Activated T-helper 17 cell treated with anti-CD3 and anti-CD28 coated beads, Interleukin-2, amount 50 U/mL, for 72 hours (primary cell): Measurements from ENCODE around the gene ATAT1. TPM values are rescaled to one million over a fixed set of nuclear protein-coding genes. Genes with fewer than 3 reads are reported as not detected.

Experiments
- ATAC-seq: fragments of 150-1000 bp; cut with Tn5 transposase; replicated peaks from 2 replicates; pipeline ENCODE4 v1.10.0; 2021; ENCODE audit warnings: mild to moderate bottlenecking, moderate library complexity
- H3K27ac Mint-ChIP-seq: one replicate; pipeline ENCODE4 v1.8.0; 2022; ENCODE audit warnings: mixed read lengths
- H3K27me3 Mint-ChIP-seq: one replicate; pipeline ENCODE4 v1.8.0; 2022; ENCODE audit warnings: mixed read lengths
- H3K36me3 Mint-ChIP-seq: one replicate; pipeline ENCODE4 v1.8.0; 2022; ENCODE audit warnings: low read depth, mild to moderate bottlenecking, mixed read lengths
- H3K4me1 Mint-ChIP-seq: one replicate; pipeline ENCODE4 v1.8.0; 2022; ENCODE audit warnings: mixed read lengths
- H3K4me3 Mint-ChIP-seq: one replicate; pipeline ENCODE4 v1.8.0; 2022; ENCODE audit warnings: mild to moderate bottlenecking, mixed read lengths
- H3K9me3 Mint-ChIP-seq: one replicate; pipeline ENCODE4 v1.8.0; 2022; ENCODE audit warnings: mixed read lengths
- total RNA-seq, 2 donors: library from RNA; stranded (reverse); gene quantifications; one replicate each; pipeline ENCODE4 v1.2.3, GENCODE V29; 2022

The ATAT1 gene
- total RNA-seq, 2 donors from 2014 or later, result 12.3 to 20.9 TPM

GRCh38 chr6:30603961-30604360 lies 22.7 kb upstream of the ATAT1 start:
- Mint-ChIP-seq H3K27me3 (no peaks in the 10 kb centered on the region), H3K36me3 (peaks cover 96% of the 10 kb centered on the region), H3K9me3 (no peaks in the 10 kb centered on the region), H3K27ac (peak overlapping the region; percentile 51), H3K4me1 (peaks cover 33% of the 10 kb centered on the region), H3K4me3 (no peak overlapping the region)
- ATAC-seq, result no peak

GRCh38 chr6:30610065-30610464 lies 16.6 kb upstream of the ATAT1 start:
- Mint-ChIP-seq H3K4me3 (no peak overlapping the region), H3K36me3 (peaks cover 100% of the 10 kb centered on the region), H3K27ac (peak overlapping the region; percentile 58), H3K9me3 (no peaks in the 10 kb centered on the region), H3K4me1 (peaks cover 62% of the 10 kb centered on the region), H3K27me3 (no peaks in the 10 kb centered on the region)
- ATAC-seq, result no peak

GRCh38 chr6:30611150-30611855 lies 15.4 kb upstream of the ATAT1 start:
- ATAC-seq, result no peak
- Mint-ChIP-seq H3K9me3 (no peaks in the 10 kb centered on the region), H3K4me3 (peak overlapping the region; percentile 94)

GRCh38 chr6:30611856-30612194 lies 14.8 kb upstream of the ATAT1 start:
- H3K9me3 Mint-ChIP-seq, result no peaks in the 10 kb centered on the region
- no peaks in the 10 kb centered on the region for H3K27me3 Mint-ChIP-seq
- H3K27ac Mint-ChIP-seq, result peak overlapping the region; percentile 69
- peaks cover 54% of the 10 kb centered on the region for H3K4me1 Mint-ChIP-seq
- no peak for ATAC-seq
- H3K4me3 Mint-ChIP-seq, result peak overlapping the region; percentile 94
- H3K36me3 Mint-ChIP-seq, result peaks cover 100% of the 10 kb centered on the region

More at GRCh38 chr6:30611150-30611855, 15.4 kb upstream of the ATAT1 start:
- Mint-ChIP-seq H3K36me3 (peaks cover 100% of the 10 kb centered on the region), H3K27ac (peak overlapping the region; percentile 69), H3K4me1 (peaks cover 58% of the 10 kb centered on the region), H3K27me3 (no peaks in the 10 kb centered on the region)

- H3K9me3 Mint-ChIP-seq, result no peaks in the 10 kb centered on the region
- no peaks in the 10 kb centered on the region for H3K27me3 Mint-ChIP-seq
- H3K36me3 Mint-ChIP-seq, result peaks cover 100% of the 10 kb centered on the region
- peak overlapping the region; percentile 94 for H3K4me3 Mint-ChIP-seq
- H3K27ac Mint-ChIP-seq, result peak overlapping the region; percentile 69
- peaks cover 54% of the 10 kb centered on the region for H3K4me1 Mint-ChIP-seq
- ATAC-seq, result no peak
These were observed 14.5 kb upstream of the ATAT1 start for GRCh38 chr6:30612213-30612612.

GRCh38 chr6:30612687-30613248 lies 13.9 kb upstream of the ATAT1 start:
- Mint-ChIP-seq H3K9me3 (no peaks in the 10 kb centered on the region), H3K27ac (peak overlapping the region; percentile 100), H3K4me3 (peak overlapping the region; percentile 94), H3K4me1 (peaks cover 49% of the 10 kb centered on the region), H3K27me3 (no peaks in the 10 kb centered on the region), H3K36me3 (peaks cover 100% of the 10 kb centered on the region)
- no peak for ATAC-seq

- peak overlapping the region; percentile 100 for H3K27ac Mint-ChIP-seq
- peaks cover 49% of the 10 kb centered on the region for H3K4me1 Mint-ChIP-seq
- peak overlapping the region; percentile 94 for H3K4me3 Mint-ChIP-seq
- ATAC-seq, result peak; percentile 31
- no peaks in the 10 kb centered on the region for H3K9me3 Mint-ChIP-seq
- H3K27me3 Mint-ChIP-seq, result no peaks in the 10 kb centered on the region
- peaks cover 97% of the 10 kb centered on the region for H3K36me3 Mint-ChIP-seq
These were observed 13.2 kb upstream of the ATAT1 start for GRCh38 chr6:30613251-30614043.

- peak overlapping the region; percentile 100 for H3K27ac Mint-ChIP-seq
- H3K27me3 Mint-ChIP-seq, result no peaks in the 10 kb centered on the region
- peaks cover 97% of the 10 kb centered on the region for H3K36me3 Mint-ChIP-seq
- H3K9me3 Mint-ChIP-seq, result no peaks in the 10 kb centered on the region
- H3K4me3 Mint-ChIP-seq, result peak overlapping the region; percentile 94
- ATAC-seq, result no peak
- H3K4me1 Mint-ChIP-seq, result peaks cover 41% of the 10 kb centered on the region
These were observed 12.4 kb upstream of the ATAT1 start for GRCh38 chr6:30614044-30614842.

- Mint-ChIP-seq H3K27ac (peak overlapping the region; percentile 100), H3K9me3 (no peaks in the 10 kb centered on the region), H3K36me3 (peaks cover 97% of the 10 kb centered on the region), H3K4me1 (peaks cover 35% of the 10 kb centered on the region), H3K27me3 (no peaks in the 10 kb centered on the region), H3K4me3 (peak overlapping the region; percentile 94)
- ATAC-seq, result peak; percentile 62
These were observed 11.8 kb upstream of the ATAT1 start for GRCh38 chr6:30614843-30615218.

GRCh38 chr6:30615219-30615957 lies 11.3 kb upstream of the ATAT1 start:
- Mint-ChIP-seq H3K36me3 (peaks cover 95% of the 10 kb centered on the region), H3K27ac (peak overlapping the region; percentile 100), H3K27me3 (no peaks in the 10 kb centered on the region), H3K9me3 (no peaks in the 10 kb centered on the region), H3K4me3 (peak overlapping the region; percentile 94), H3K4me1 (peaks cover 31% of the 10 kb centered on the region)
- ATAC-seq, result no peak

GRCh38 chr6:30615958-30616810 lies 10.5 kb upstream of the ATAT1 start:
- peak overlapping the region; percentile 100 for H3K27ac Mint-ChIP-seq
- H3K4me1 Mint-ChIP-seq, result peaks cover 28% of the 10 kb centered on the region
- H3K27me3 Mint-ChIP-seq, result no peaks in the 10 kb centered on the region
- peak overlapping the region; percentile 94 for H3K4me3 Mint-ChIP-seq
- H3K36me3 Mint-ChIP-seq, result peaks cover 95% of the 10 kb centered on the region
- ATAC-seq, result no peak
- H3K9me3 Mint-ChIP-seq, result no peaks in the 10 kb centered on the region

- peak within 1 kb of the TSS; percentile 94 for H3K4me3 Mint-ChIP-seq
- no peaks in the 10 kb centered on the region for H3K27me3 Mint-ChIP-seq
- H3K9me3 Mint-ChIP-seq, result no peaks in the 10 kb centered on the region
- H3K36me3 Mint-ChIP-seq, result peaks cover 95% of the 10 kb centered on the region
- H3K27ac Mint-ChIP-seq, result peak within 1 kb of the TSS; percentile 100
- peaks cover 20% of the 10 kb centered on the region for H3K4me1 Mint-ChIP-seq
- ATAC-seq, result peak; percentile 84
These were observed 9.7 kb upstream of the ATAT1 start, which contains the start of gene PPP1R10 for GRCh38 chr6:30616811-30617564. Gene PPP1R10, minus strand, starts transcription at chr6:30617243. Its CDS starts 7,299 bp downstream, at chr6:30609944.
